Body of pancreas (tissue), 4 donors: ENCODE results near the gene NOCT. TPM values are rescaled to one million over a fixed set of nuclear protein-coding genes. Genes with fewer than 3 reads are reported as not detected.

Experiments
- ATAC-seq: fragments of 150-250 bp; one replicate; pipeline ENCODE4 v1.9.1; 2016
- DNase-seq, 4 donors: peaks; one replicate each; pipeline ENCODE4 v3.0.0-alpha.2; 2019
- H3K27ac ChIP-seq, 4 donors: fragments of 200-600 bp; sonication (generic); 1 replicate in 3 of 4; 2 replicates in 1 of 4; pipeline versions ENCODE4 v1.5.1 to v1.6.1; 2016 to 2019; ENCODE audit warnings: mild to moderate bottlenecking in 1 of 4, mixed read lengths in 1 of 4, moderate library complexity in 1 of 4
- H3K27me3 ChIP-seq, 2 donors: fragments of 200-600 bp; sonication (generic); one replicate each; pipeline ENCODE4 v1.6.0; 2016; ENCODE audit warnings: mild to moderate bottlenecking in 1 of 2
- H3K36me3 ChIP-seq, 2 donors: fragments of 200-600 bp; sonication (generic); replicated peaks in 1 of 2; 2 replicates each; pipeline ENCODE4 v1.5.1; 2016; ENCODE audit warnings: low read depth in 2 of 2; ENCODE audit not compliant: insufficient read depth in 1 of 2
- H3K4me1 ChIP-seq: fragments of 200-600 bp; sonication (generic); one replicate; pipeline ENCODE4 v1.6.0; 2016
- H3K4me3 ChIP-seq, 2 donors: fragments of 200-600 bp; sonication (generic); 1 replicate in 1 of 2; 2 replicates in 1 of 2; pipeline ENCODE4 v1.5.1; 2016 to 2019
- H3K9me3 ChIP-seq, 3 donors: fragments of 200-600 bp; sonication (generic); 1 replicate in 2 of 3; 2 replicates in 1 of 3; pipeline ENCODE4 v1.5.1; 2016
- POLR2A ChIP-seq, 3 donors: fragments of 450-650 bp; IDR thresholded peaks; one replicate each; pipeline ENCODE4 v1.6.1; 2016; ENCODE audit warnings: antibody characterized with exemption in 3 of 3, mild to moderate bottlenecking in 2 of 3
- WGBS, 2 donors: methylation state at CpG; one replicate each; pipeline ENCODE4 v1.1.5; 2017; 5-methylcytosine and 5-hydroxymethylcytosine counted together
- intact Hi-C: fragments of 100-400 bp; cut with DNase I; formaldehyde crosslinking; loops from one replicate; pipeline ENCODE4 v1.15.1; 2023
- total RNA-seq, 2 donors: library from RNA; depleted of rRNA; stranded (reverse); fragments of >200 nt; gene quantifications; one replicate each; pipeline ENCODE4 v1.1.0, GENCODE V29; 2016
- TF ChIP-seq, protein P1 (sequence below), 7 experiments: fragments of 450-650 bp in 4 of 7; fragments of 200-600 bp in 3 of 7; sonication (generic) in 3 of 7; IDR thresholded peaks; one replicate each; pipeline ENCODE4 v1.5.1; 2016 to 2019; ENCODE audit warnings: antibody characterized with exemption in 7 of 7

The NOCT gene
- total RNA-seq, 2 donors from 2014 or later, result 5.7 to 11.9 TPM

DNA sequence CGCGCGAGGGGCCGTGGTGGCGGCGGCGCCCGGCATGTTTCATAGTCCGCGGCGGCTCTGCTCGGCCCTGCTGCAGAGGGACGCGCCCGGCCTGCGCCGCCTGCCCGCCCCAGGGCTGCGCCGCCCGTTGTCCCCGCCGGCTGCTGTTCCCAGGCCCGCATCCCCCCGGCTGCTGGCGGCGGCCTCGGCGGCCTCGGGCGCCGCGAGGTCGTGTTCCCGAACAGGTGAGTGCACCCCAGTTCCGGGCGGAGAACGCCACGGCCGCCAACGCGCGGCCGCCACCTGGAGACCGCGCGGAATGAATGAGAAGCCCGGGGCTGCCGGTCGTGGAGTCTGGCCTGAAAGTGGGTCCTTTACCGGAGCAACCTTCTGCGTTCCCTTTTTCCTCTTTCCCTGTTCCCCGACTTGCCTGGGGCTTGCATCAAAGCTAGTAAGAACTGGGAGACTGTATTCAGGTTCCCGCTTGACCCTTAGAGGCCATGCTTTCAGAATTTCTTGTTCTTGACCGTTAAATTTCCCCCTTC is 429 bp downstream of the NOCT start:
- H3K27ac ChIP-seq, result peak overlapping the region; percentile 91 to 96 (median 92)
- H3K4me3 ChIP-seq, result peak overlapping the region; percentile 1 to 55
- no peaks in the 10 kb centered on the region for H3K27me3 ChIP-seq
- TF ChIP-seq, protein P1, sequence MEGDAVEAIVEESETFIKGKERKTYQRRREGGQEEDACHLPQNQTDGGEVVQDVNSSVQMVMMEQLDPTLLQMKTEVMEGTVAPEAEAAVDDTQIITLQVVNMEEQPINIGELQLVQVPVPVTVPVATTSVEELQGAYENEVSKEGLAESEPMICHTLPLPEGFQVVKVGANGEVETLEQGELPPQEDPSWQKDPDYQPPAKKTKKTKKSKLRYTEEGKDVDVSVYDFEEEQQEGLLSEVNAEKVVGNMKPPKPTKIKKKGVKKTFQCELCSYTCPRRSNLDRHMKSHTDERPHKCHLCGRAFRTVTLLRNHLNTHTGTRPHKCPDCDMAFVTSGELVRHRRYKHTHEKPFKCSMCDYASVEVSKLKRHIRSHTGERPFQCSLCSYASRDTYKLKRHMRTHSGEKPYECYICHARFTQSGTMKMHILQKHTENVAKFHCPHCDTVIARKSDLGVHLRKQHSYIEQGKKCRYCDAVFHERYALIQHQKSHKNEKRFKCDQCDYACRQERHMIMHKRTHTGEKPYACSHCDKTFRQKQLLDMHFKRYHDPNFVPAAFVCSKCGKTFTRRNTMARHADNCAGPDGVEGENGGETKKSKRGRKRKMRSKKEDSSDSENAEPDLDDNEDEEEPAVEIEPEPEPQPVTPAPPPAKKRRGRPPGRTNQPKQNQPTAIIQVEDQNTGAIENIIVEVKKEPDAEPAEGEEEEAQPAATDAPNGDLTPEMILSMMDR (IDR thresholded peaks at IDR 0.05), result no peak
- no peak for TF ChIP-seq POLR2A (IDR thresholded peaks at IDR 0.05)
- intact Hi-C loops, result no loop called here
- H3K9me3 ChIP-seq, result no peaks in the 10 kb centered on the region
- peak; percentile 33 for ATAC-seq
- 0% methylated on average over 15 to 43 of the region's 55 CpGs for WGBS, 2 donors
- no peaks in the 10 kb centered on the region for H3K36me3 ChIP-seq
- DNase-seq, result peak; percentile 47 to 67 (median 54)
- peaks cover 47% of the 10 kb centered on the region for H3K4me1 ChIP-seq

DNA sequence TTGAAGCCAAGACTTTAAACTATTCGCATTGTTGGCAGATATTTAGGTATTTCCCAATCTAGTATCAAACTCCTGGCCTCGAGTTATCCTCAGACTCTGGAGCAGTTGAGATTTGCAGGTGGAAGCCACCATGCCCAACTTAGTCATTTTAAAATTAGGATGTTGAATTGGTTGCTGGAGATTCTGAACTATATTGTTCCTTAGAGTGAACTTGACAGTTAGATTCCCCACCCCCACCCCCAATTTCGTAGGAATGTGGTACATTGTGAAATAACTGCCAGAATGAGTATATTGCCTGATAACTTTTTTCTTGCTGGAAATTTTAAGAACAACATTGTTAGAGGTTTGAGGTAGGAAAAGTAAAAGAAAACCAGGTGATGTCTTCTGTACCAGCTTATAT is 2.3 kb downstream of the NOCT start:
- Histone ChIP-seq H3K27ac (no peak overlapping the region), H3K27me3 (no peaks in the 10 kb centered on the region), H3K36me3 (no peaks in the 10 kb centered on the region), H3K4me1 (peaks cover 57% of the 10 kb centered on the region), H3K4me3 (no peak overlapping the region), H3K9me3 (no peaks in the 10 kb centered on the region)
- intact Hi-C loops, result no loop called here
- TF ChIP-seq, protein P1 (IDR thresholded peaks at IDR 0.05), result no peak
- no peak for TF ChIP-seq POLR2A (IDR thresholded peaks at IDR 0.05)
- 25 to 30% methylated on average over 3 of the region's 3 CpGs for WGBS, 2 donors
- no peak for DNase-seq
- no peak for ATAC-seq

DNA sequence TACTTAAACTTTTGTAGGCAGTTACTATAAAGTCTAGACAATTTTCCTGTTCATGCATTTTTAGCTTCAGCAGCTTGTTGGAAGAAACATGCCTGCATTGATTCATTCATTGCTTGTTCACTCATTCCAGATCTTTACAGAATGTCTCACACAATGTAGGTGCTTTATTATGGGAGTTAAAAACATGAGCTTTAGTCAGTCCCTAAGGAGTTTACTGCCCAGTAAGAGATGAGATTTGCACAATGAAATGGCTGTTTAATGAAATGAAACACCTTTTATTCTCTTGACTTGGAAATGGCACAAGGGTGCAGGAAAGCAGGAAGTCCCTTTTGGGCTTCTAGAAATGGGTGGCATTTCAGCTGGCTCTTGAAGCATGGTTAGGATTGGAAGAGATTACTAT is 2.9 kb downstream of the NOCT start:
- intact Hi-C loops, result no loop called here
- TF ChIP-seq, protein P1 (IDR thresholded peaks at IDR 0.05), result no peak
- no peak for TF ChIP-seq POLR2A (IDR thresholded peaks at IDR 0.05)
- Histone ChIP-seq H3K9me3 (no peaks in the 10 kb centered on the region), H3K36me3 (no peaks in the 10 kb centered on the region), H3K4me3 (no peak overlapping the region), H3K27me3 (no peaks in the 10 kb centered on the region), H3K4me1 (peaks cover 57% of the 10 kb centered on the region), H3K27ac (peak overlapping the region in 2 of 4 donors; percentile 9 to 20)
- ATAC-seq, result no peak
- no peak for DNase-seq

DNA sequence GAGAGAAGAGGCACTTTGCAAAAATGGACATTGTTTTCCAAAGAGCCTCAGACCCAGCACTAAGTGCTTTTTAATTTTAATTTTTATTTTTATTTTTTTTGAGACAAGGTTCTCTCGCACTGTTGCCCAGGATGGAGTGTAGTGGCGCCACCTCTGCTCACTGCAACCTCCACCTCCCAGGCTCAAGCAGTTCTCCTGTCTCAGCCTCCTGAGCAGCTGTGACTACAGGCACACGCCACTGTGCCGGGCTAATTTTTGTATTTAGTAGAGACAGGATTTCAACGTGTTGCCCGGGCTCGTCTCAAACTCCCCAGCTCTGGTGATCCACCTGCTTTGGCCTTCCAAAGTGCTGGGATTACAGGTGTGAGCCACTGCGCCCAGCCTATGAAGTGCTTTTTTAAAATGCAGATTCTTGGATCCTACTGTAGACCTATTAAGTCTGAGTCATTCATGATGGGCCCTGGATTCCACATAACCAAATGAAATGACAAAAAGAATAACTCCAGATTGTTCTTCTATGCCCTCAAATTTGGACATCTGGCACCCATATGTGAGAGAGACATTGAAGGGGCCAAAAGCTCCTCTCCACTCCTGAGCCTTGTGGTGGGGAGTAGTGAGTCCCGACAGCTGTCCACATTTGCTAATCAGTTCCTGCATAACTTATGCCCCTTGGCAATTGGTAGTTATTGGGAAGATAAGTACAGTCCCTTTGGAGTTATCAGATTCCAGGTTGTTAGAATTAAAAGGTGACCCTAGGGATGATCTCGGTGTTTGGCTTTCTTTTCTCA is 3.6 kb downstream of the NOCT start:
- H3K36me3 ChIP-seq, result no peaks in the 10 kb centered on the region
- H3K27ac ChIP-seq, result peak overlapping the region in 3 of 4 donors; percentile 9 to 34 (median 10)
- H3K27me3 ChIP-seq, result no peaks in the 10 kb centered on the region
- no peak for DNase-seq
- H3K9me3 ChIP-seq, result no peaks in the 10 kb centered on the region
- intact Hi-C loops, result no loop called here
- TF ChIP-seq POLR2A (IDR thresholded peaks at IDR 0.05), result no peak
- TF ChIP-seq, protein P1 (IDR thresholded peaks at IDR 0.05), result no peak
- no peak overlapping the region for H3K4me3 ChIP-seq
- no peak for ATAC-seq
- H3K4me1 ChIP-seq, result peaks cover 52% of the 10 kb centered on the region
- WGBS, 2 donors, result 71 to 80% methylated on average over 10 of the region's 10 CpGs
